ENCODE results near the gene SETD2.

The SETD2 gene

GRCh38 chr3:46968783-46969428, 195.0 kb downstream of the SETD2 start:
- no peak for TF ChIP-seq CTCF (IDR thresholded peaks at IDR 0.05; ENCODE audit: low read depth, low read length, missing control alignments)
- H3K4me3 ChIP-seq (ENCODE audit: low read depth, low read length), result no peak overlapping the region
- no peak for DNase-seq (ENCODE audit: low read depth)

GRCh38 chr3:46966811-46967210, 197.1 kb downstream of the SETD2 start:
- TF ChIP-seq CTCF (IDR thresholded peaks at IDR 0.05; ENCODE audit: low read depth, low read length, missing control alignments), result no peak
- H3K4me3 ChIP-seq (ENCODE audit: low read depth, low read length), result no peak overlapping the region
- no peak for DNase-seq (ENCODE audit: low read depth)

Data from GM12864 (cell line).